T-helper 9 cell (primary cell): Measurements from ENCODE around the gene RAB11FIP2.

Experiments used
- DNase-seq: peaks from one replicate; pipeline ENCODE4 v3.0.0-alpha.2; 2020

Gene RAB11FIP2

DNA sequence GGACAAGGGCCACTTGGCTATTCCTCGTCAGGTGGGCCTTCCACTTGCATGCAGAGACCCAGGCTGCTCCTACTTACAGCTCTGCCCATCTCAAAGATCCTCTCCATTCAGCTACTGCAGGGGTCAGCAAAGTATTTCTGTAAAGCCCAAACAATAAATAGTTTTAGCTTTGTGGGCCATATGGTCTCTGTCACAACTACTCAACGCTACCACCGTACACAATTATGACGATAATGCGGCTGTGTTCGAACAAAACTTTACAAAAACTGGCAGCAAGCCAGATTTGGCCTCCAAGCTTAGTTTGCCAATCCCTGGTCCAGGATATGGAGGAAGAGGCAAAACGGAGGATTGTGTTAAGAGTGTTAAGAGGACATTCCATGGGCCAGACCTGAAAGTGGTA, 12.8 kb downstream of the RAB11FIP2 start:
- no peak for DNase-seq

DNA sequence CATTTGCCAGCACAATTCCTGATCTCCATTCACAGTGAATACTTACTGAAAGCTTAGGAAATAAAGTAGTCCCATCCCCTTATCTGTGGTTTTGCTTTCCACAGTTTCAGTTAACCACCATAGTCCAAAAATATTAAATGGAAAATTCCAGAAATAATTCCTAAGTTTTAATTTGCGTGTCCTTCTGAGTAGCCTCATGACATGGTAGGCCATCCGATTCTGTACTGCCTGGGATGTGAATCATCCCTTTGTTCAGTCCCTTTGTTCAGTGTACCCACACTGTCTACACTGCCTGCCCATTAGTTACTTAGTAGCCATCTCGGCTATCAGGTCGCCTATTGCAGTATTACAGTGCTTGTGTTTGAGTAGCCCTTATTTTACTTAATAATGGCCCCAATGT, 14.2 kb downstream of the RAB11FIP2 start:
- no peak for DNase-seq

GRCh38 chr10:118031351-118032075, 15.2 kb downstream of the RAB11FIP2 start:
- DNase-seq, result no peak

GRCh38 chr10:118028619-118029018, 18.1 kb downstream of the RAB11FIP2 start:
- no peak for DNase-seq

- DNase-seq, result no peak
Measured at GRCh38 chr10:118027397-118027796, 19.3 kb downstream of the RAB11FIP2 start.

- DNase-seq, result no peak
Measured at GRCh38 chr10:118026936-118027335, 19.8 kb downstream of the RAB11FIP2 start.

- no peak for DNase-seq
Measured at GRCh38 chr10:118020365-118020764, 26.4 kb downstream of the RAB11FIP2 start.

DNA sequence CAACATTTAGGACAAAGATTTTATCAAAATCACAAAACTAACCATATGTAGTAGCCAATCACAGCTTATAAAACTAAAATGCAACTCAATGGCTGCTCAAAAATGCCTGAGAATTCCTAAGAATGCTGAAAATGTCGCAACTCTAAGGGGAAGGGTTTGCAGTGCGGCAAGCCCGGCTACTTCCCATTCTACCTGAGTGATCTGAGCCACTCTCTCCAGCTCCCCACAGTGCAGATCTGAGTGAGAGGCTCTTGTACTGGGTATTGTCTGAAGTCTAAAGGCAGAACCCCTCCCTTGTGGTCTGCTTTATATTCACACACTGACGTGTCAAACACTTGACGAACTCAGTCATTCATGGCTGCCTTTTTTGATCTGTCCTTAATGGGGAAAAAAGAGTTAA, 28.9 kb downstream of the RAB11FIP2 start:
- DNase-seq, result no peak

- no peak for DNase-seq
Measured at GRCh38 chr10:118017071-118017740, 29.5 kb downstream of the RAB11FIP2 start.

- DNase-seq, result no peak
Measured at GRCh38 chr10:118012952-118013525, 33.7 kb downstream of the RAB11FIP2 start.

DNA sequence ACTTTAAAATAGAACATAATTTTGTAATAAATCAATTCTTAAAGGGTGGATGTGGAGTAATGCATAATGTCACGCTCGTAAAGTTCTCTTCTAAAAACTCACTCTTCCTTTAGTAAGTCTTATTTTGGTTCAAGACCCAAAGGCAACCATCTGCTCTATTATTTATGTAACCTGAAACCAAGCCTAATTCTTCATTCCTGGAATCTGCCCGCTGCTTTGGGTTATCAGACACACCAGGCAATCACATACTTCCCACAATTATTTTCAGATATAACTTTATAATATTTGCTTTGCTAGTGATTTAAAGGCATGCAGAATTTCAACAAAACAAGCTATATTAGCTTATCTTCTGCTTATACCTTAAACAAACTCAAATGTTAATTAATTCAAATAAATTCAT, 39.0 kb downstream of the RAB11FIP2 start:
- DNase-seq, result no peak

GRCh38 chr10:118003126-118003525, 43.6 kb downstream of the RAB11FIP2 start:
- DNase-seq, result no peak

DNA sequence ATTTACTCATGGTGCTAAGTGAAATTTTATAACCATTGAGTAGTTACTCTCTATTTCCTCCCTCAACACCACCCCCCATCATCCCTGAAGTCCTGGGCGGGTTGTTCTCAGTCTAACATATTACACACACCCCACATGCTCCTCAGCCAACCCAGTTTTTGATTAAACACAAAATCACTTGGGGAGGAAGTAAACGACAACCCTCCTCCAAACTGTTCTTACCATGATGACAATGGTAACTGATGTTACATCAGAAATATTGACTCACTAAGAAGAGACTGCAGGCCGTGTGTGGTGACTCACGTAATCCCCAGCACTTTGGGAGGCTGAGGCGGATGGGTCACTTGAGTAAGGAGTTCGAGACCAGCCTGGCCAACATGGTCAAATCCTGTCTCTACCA, 44.2 kb downstream of the RAB11FIP2 start:
- no peak for DNase-seq

DNA sequence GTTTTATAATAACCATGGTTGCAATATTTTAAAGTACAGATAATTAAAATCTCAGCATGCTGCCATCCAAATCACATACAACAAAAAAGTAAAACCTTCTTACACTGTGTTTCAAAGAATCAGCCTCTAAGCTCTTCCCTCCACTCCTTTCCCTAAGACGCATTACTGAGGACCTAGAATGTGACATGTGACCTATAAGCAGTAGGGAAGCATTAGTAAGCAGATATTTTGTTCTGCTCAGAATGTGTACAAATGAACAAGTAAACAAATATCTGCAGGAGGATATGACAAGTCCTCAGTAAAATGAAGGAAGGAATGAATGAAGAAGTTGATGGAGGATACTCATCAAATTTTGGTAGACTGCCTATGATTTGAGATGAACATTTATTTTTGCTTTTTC, 49.1 kb downstream of the RAB11FIP2 start:
- DNase-seq, result no peak

- DNase-seq, result no peak
Measured at GRCh38 chr10:117996709-117997108, 50.0 kb downstream of the RAB11FIP2 start.

GRCh38 chr10:117994771-117995170, 52.0 kb downstream of the RAB11FIP2 start:
- no peak for DNase-seq

GRCh38 chr10:117993166-117993565, 53.6 kb downstream of the RAB11FIP2 start:
- no peak for DNase-seq

- DNase-seq, result no peak
Measured at GRCh38 chr10:117991701-117992100, 55.0 kb downstream of the RAB11FIP2 start.

DNA sequence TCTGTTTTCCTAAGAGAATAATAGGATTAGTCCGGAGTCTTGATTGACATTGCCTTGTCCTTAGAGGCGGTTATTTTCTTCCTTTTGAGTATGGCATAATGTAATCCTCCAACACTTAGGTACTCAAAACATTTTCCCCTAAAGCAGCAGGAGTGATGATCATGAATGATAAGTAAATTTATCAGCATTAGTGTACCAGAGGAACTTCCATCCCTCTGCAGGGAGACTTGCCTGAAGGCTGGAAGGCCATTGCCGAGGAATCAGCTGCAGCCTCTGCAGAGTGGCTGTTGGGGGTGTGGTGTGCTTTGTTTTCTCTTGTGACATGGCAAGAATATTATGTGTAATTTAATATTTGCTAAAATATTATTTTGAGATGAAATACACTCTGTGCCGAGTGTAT, 56.8 kb downstream of the RAB11FIP2 start:
- no peak for DNase-seq

DNA sequence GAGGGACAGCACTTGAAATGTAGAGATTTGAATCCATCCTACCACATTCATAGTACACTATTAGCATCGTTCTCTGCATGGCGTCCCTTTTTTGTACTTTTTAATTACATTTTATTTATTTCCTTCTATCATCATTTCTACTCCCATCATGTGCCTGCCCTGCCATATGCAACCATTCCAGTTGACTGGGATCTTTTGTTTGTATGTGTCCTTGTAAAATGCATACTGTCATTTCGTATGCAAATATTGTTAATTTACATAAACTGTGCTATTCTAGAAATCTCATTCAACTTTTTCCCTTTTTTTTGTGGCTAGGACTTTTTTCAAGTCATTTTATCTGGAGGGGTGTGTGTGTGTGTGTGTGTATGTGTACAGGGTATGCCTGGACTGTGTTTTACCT, 57.9 kb downstream of the RAB11FIP2 start:
- DNase-seq, result no peak

DNA sequence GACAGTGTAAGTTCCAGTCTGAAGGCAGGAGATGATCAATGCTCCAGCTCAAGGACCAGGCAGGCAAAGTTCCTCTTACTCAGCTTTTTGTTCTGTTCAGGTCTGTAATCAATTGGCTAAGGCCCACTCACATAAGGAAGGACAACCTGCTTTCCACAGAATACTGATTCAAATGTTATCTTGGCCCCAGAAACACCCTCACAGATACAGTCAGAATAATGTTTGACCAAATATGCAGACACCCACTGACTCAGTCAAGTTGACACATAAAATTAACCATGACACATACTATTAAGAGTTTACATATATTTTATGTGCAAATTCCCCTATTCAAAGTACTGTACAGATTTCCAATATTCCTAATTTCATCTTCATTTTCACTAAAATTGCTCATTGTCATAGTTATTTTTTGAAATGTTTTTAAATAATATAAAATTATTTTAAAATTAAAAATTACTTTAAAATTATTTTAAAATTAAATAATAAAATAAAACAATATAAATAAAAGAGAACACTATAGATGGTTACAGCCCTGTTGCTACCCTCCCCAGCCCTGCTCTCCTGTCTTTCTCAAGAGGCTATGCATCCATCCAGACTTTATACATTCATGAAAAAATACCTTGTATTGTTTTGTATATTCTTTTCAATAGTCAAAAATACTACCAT, 59.4 kb downstream of the RAB11FIP2 start:
- DNase-seq, result no peak

GRCh38 chr10:117983961-117984360, 62.8 kb downstream of the RAB11FIP2 start:
- no peak for DNase-seq
